Activated CD4-positive, CD25-positive, alpha-beta regulatory T cell (primary cell): ENCODE data around the gene GRHPR.
"Not testable (repeated sequence)": the region's sequence is repeated elsewhere in the genome, so short reads cannot be mapped to it uniquely, and the experiment has no call there.

ENCODE experiments used
- DNase-seq, 4 experiments: peaks; one replicate each; lab custom pipeline; 2025; lab: John Stamatoyannopoulos, UW

GRHPR gene

GRCh38 chr9:37422289-37423104 lies at the start of gene GRHPR:
Gene GRHPR, plus strand, starts transcription at chr9:37422696. Its CDS starts 55 bp downstream, at chr9:37422751.
- peak; percentile 74 to 80 (median 77) for DNase-seq

- no peak for DNase-seq
Observed at GRCh38 chr9:37372839-37373238, 49.7 kb upstream of the GRHPR start.

- no peak for DNase-seq
Observed at GRCh38 chr9:37373621-37374020, 48.9 kb upstream of the GRHPR start.

GRCh38 chr9:37374892-37375291 lies 47.6 kb upstream of the GRHPR start:
- DNase-seq, result no peak

- DNase-seq, result no peak
Observed at GRCh38 chr9:37377688-37378612, 44.5 kb upstream of the GRHPR start.

- DNase-seq, result no peak
Observed at GRCh38 chr9:37378613-37379004, 43.9 kb upstream of the GRHPR start.

GRCh38 chr9:37379835-37380234 lies 42.7 kb upstream of the GRHPR start:
- DNase-seq, result no peak

GRCh38 chr9:37380570-37380969 lies 41.9 kb upstream of the GRHPR start:
- DNase-seq, result no peak

GRCh38 chr9:37381094-37381741 lies 41.3 kb upstream of the GRHPR start:
- DNase-seq, result no peak

GRCh38 chr9:37382161-37382981 lies 40.1 kb upstream of the GRHPR start:
- DNase-seq, result no peak

GRCh38 chr9:37382982-37383357 lies 39.5 kb upstream of the GRHPR start:
- no peak for DNase-seq

GRCh38 chr9:37383393-37383792 lies 39.1 kb upstream of the GRHPR start:
- DNase-seq, result no peak

GRCh38 chr9:37383876-37384746 lies 38.4 kb upstream of the GRHPR start:
- no peak for DNase-seq

GRCh38 chr9:37385286-37385685 lies 37.2 kb upstream of the GRHPR start:
- no peak for DNase-seq

GRCh38 chr9:37386988-37387387 lies 35.5 kb upstream of the GRHPR start:
- no peak for DNase-seq

GRCh38 chr9:37390759-37391158 lies 31.7 kb upstream of the GRHPR start:
- no peak for DNase-seq

- DNase-seq, result no peak
Observed at GRCh38 chr9:37392272-37392671, 30.2 kb upstream of the GRHPR start.

GRCh38 chr9:37395229-37395628 lies 27.3 kb upstream of the GRHPR start:
- DNase-seq, result no peak

- no peak for DNase-seq
Observed at GRCh38 chr9:37395663-37396062, 26.8 kb upstream of the GRHPR start.

- DNase-seq, result not testable (repeated sequence)
Observed at GRCh38 chr9:37397948-37398347, 24.5 kb upstream of the GRHPR start.
